Memory B cell (primary cell): ENCODE data around the gene FALEC.
"Not testable (repeated sequence)": the region's sequence is repeated elsewhere in the genome, so short reads cannot be mapped to it uniquely, and the experiment has no call there.

Source experiments
- ATAC-seq: fragments of 150-1000 bp; cut with Tn5 transposase; 2 replicates; pipeline ENCODE4 v1.10.0; 2021; ENCODE audit warnings: low read depth, mild to moderate bottlenecking, moderate library complexity
- DNase-seq, 2 donors: peaks; one replicate each; pipeline ENCODE4 v3.0.0; 2022; ENCODE audit warnings: low spot score in 2 of 2
- H3K27ac Mint-ChIP-seq: one replicate; pipeline ENCODE4 v1.8.0; 2022; ENCODE audit warnings: mild to moderate bottlenecking, moderate library complexity, mixed read lengths
- H3K27me3 Mint-ChIP-seq: one replicate; pipeline ENCODE4 v1.8.0; 2022; ENCODE audit warnings: mixed read lengths
- H3K36me3 Mint-ChIP-seq: one replicate; pipeline ENCODE4 v1.8.0; 2022; ENCODE audit warnings: mild to moderate bottlenecking, mixed read lengths
- H3K4me1 Mint-ChIP-seq: one replicate; pipeline ENCODE4 v1.8.0; 2022; ENCODE audit warnings: mixed read lengths
- H3K4me3 Mint-ChIP-seq: one replicate; pipeline ENCODE4 v1.8.0; 2022; ENCODE audit warnings: mild to moderate bottlenecking, moderate library complexity, mixed read lengths
- H3K9me3 Mint-ChIP-seq: one replicate; pipeline ENCODE4 v1.8.0; 2022; ENCODE audit warnings: mixed read lengths

The FALEC gene

GRCh38 chr1:150575518-150576366, 60.2 kb downstream of the FALEC start:
- Mint-ChIP-seq H3K4me3 (peak overlapping the region; percentile 94), H3K27ac (peak overlapping the region; percentile 91), H3K4me1 (peaks cover 25% of the 10 kb centered on the region), H3K9me3 (no peaks in the 10 kb centered on the region), H3K36me3 (peaks cover 42% of the 10 kb centered on the region), H3K27me3 (no peaks in the 10 kb centered on the region)
- DNase-seq (no peak), ATAC-seq (no peak)

GRCh38 chr1:150576367-150576711, 60.8 kb downstream of the FALEC start:
- H3K36me3 Mint-ChIP-seq, result peaks cover 42% of the 10 kb centered on the region

GRCh38 chr1:150576794-150577556, 61.4 kb downstream of the FALEC start:
- H3K4me1 Mint-ChIP-seq, result peaks cover 26% of the 10 kb centered on the region

More at GRCh38 chr1:150576367-150576711, 60.8 kb downstream of the FALEC start:
- no peak for DNase-seq
- H3K4me3 Mint-ChIP-seq, result peak overlapping the region; percentile 94
- ATAC-seq, result no peak
- H3K9me3 Mint-ChIP-seq, result no peaks in the 10 kb centered on the region
- peaks cover 26% of the 10 kb centered on the region for H3K4me1 Mint-ChIP-seq
- H3K27ac Mint-ChIP-seq, result peak overlapping the region; percentile 91
- H3K27me3 Mint-ChIP-seq, result no peaks in the 10 kb centered on the region

GRCh38 chr1:150577557-150578271, 62.2 kb downstream of the FALEC start:
- Mint-ChIP-seq H3K4me3 (peak overlapping the region; percentile 94), H3K27ac (peak overlapping the region; percentile 98), H3K36me3 (peaks cover 39% of the 10 kb centered on the region), H3K9me3 (no peaks in the 10 kb centered on the region), H3K27me3 (no peaks in the 10 kb centered on the region), H3K4me1 (peaks cover 26% of the 10 kb centered on the region)
- DNase-seq, result no peak
- ATAC-seq, result no peak

More at GRCh38 chr1:150576794-150577556, 61.4 kb downstream of the FALEC start:
- peak overlapping the region; percentile 94 for H3K4me3 Mint-ChIP-seq
- no peaks in the 10 kb centered on the region for H3K27me3 Mint-ChIP-seq
- no peaks in the 10 kb centered on the region for H3K9me3 Mint-ChIP-seq
- H3K27ac Mint-ChIP-seq, result peak overlapping the region; percentile 98
- H3K36me3 Mint-ChIP-seq, result peaks cover 42% of the 10 kb centered on the region
- DNase-seq (no peak), ATAC-seq (no peak)

- H3K9me3 Mint-ChIP-seq, result no peaks in the 10 kb centered on the region
- no peaks in the 10 kb centered on the region for H3K27me3 Mint-ChIP-seq
- peak overlapping the region; percentile 94 for H3K4me3 Mint-ChIP-seq
- peaks cover 39% of the 10 kb centered on the region for H3K36me3 Mint-ChIP-seq
- ATAC-seq, result no peak
- DNase-seq, result peak in 1 of 2 donors; percentile 34
- peaks cover 26% of the 10 kb centered on the region for H3K4me1 Mint-ChIP-seq
- H3K27ac Mint-ChIP-seq, result peak overlapping the region; percentile 98
Observed at GRCh38 chr1:150578272-150579109, 62.9 kb downstream of the FALEC start.

- peak; percentile 86 for ATAC-seq
- no peaks in the 10 kb centered on the region for H3K9me3 Mint-ChIP-seq
- no peaks in the 10 kb centered on the region for H3K27me3 Mint-ChIP-seq
- peak within 1 kb of the TSS; percentile 94 for H3K4me3 Mint-ChIP-seq
- peak within 1 kb of the TSS; percentile 98 for H3K27ac Mint-ChIP-seq
- H3K4me1 Mint-ChIP-seq, result peaks cover 25% of the 10 kb centered on the region
- DNase-seq, result peak; percentile 82 to 89
- peaks cover 39% of the 10 kb centered on the region for H3K36me3 Mint-ChIP-seq
Observed at GRCh38 chr1:150579110-150579944, 63.8 kb downstream of the FALEC start, which contains the start of gene MCL1. MCL1 (minus strand) TSS chr1:150579610; CDS start chr1:150579530, 80 bp downstream.

- Mint-ChIP-seq H3K4me3 (peak overlapping the region; percentile 94), H3K4me1 (peaks cover 19% of the 10 kb centered on the region), H3K9me3 (peaks cover under 1% of the 10 kb centered on the region), H3K27ac (peak overlapping the region; percentile 98), H3K27me3 (no peaks in the 10 kb centered on the region), H3K36me3 (peaks cover 33% of the 10 kb centered on the region)
- DNase-seq (no peak), ATAC-seq (peak; percentile 1)
Observed at GRCh38 chr1:150579945-150580642, 64.5 kb downstream of the FALEC start.

- not testable (repeated sequence) for ATAC-seq, H3K27me3 Mint-ChIP-seq, DNase-seq, H3K9me3 Mint-ChIP-seq
- Mint-ChIP-seq H3K27ac (peak overlapping the region; percentile 98), H3K4me1 (peaks cover 16% of the 10 kb centered on the region), H3K36me3 (peaks cover 32% of the 10 kb centered on the region), H3K4me3 (peak overlapping the region; percentile 5)
Observed at GRCh38 chr1:150580966-150581365, 65.4 kb downstream of the FALEC start.

- H3K36me3 Mint-ChIP-seq, result peaks cover 28% of the 10 kb centered on the region
- not testable (repeated sequence) for H3K27ac Mint-ChIP-seq, DNase-seq, H3K9me3 Mint-ChIP-seq, ATAC-seq, H3K4me3 Mint-ChIP-seq, H3K27me3 Mint-ChIP-seq
- peaks cover 16% of the 10 kb centered on the region for H3K4me1 Mint-ChIP-seq
Observed at GRCh38 chr1:150581437-150581836, 65.9 kb downstream of the FALEC start.

GRCh38 chr1:150581962-150582361, 66.4 kb downstream of the FALEC start:
- H3K36me3 Mint-ChIP-seq, result peaks cover 24% of the 10 kb centered on the region
- H3K27me3 Mint-ChIP-seq, H3K9me3 Mint-ChIP-seq, H3K27ac Mint-ChIP-seq, DNase-seq, ATAC-seq, H3K4me3 Mint-ChIP-seq: not testable (repeated sequence)
- peaks cover 15% of the 10 kb centered on the region for H3K4me1 Mint-ChIP-seq

- no peak overlapping the region for H3K27ac Mint-ChIP-seq
- peaks cover 1% of the 10 kb centered on the region for H3K9me3 Mint-ChIP-seq
- H3K27me3 Mint-ChIP-seq, result no peaks in the 10 kb centered on the region
- ATAC-seq (no peak), DNase-seq (no peak)
- peaks cover 20% of the 10 kb centered on the region for H3K36me3 Mint-ChIP-seq
- peaks cover 13% of the 10 kb centered on the region for H3K4me1 Mint-ChIP-seq
- no peak overlapping the region for H3K4me3 Mint-ChIP-seq
Observed at GRCh38 chr1:150582371-150582770, 66.8 kb downstream of the FALEC start.
